H1 (cell line): ENCODE measurements around the gene NINJ2. TPM values are rescaled to one million over a fixed set of nuclear protein-coding genes. Genes with fewer than 3 reads are reported as not detected.

ENCODE experiments used
- CTCF ChIA-PET: fragments of 300-600 bp; sonication (Branson Sonifier 250); formaldehyde crosslinking; loops from one replicate; lab custom pipeline; 2021; ENCODE audit not compliant: partially characterized antibody; lab: Charles Lee
- POLR2A ChIA-PET: fragments of 300-600 bp; sonication (Branson Sonifier 250); formaldehyde crosslinking; loops from one replicate; lab custom pipeline; 2021; ENCODE audit warnings: inconsistent platforms; ENCODE audit not compliant: partially characterized antibody; lab: Charles Lee
- DNase-seq, 2 experiments: peaks; one replicate each; pipeline versions ENCODE4 v3.0.0 to v3.0.0-alpha.2; 2010 to 2022; ENCODE audit warnings: low spot score in 2 of 2, low read depth in 1 of 2, mixed read lengths in 1 of 2
- FAIRE-seq: peaks from 2 replicates; lab custom pipeline; 2011; peaks lifted over from hg19 to GRCh38; lab: Jason Lieb, UNC
- H2AFZ ChIP-seq: 2 replicates; pipeline ENCODE4 v1.8.1; 2012; ENCODE audit warnings: low read length, inconsistent platforms
- H2AK5ac ChIP-seq: 2 replicates; pipeline ENCODE4 v1.6.1; 2013; ENCODE audit warnings: low read depth, low read length
- H2BK120ac ChIP-seq: replicated peaks from 2 replicates; pipeline ENCODE3; 2013; ENCODE audit warnings: low read depth, low read length, inconsistent platforms
- H2BK12ac ChIP-seq: 2 replicates; pipeline ENCODE4 v1.6.1; 2013; ENCODE audit warnings: low read depth, low read length
- H2BK15ac ChIP-seq: 2 replicates; pipeline ENCODE4 v1.6.1; 2013; ENCODE audit warnings: low read length
- H2BK20ac ChIP-seq: 2 replicates; pipeline ENCODE4 v1.6.1; 2013; ENCODE audit warnings: low read length
- H2BK5ac ChIP-seq: 2 replicates; pipeline ENCODE4 v1.6.1; 2013; ENCODE audit warnings: low read depth, low read length
- H3K14ac ChIP-seq: 2 replicates; pipeline ENCODE4 v1.6.1; 2013; ENCODE audit warnings: inconsistent platforms; ENCODE audit not compliant: insufficient read length
- H3K18ac ChIP-seq: 2 replicates; pipeline ENCODE4 v1.6.1; 2013; ENCODE audit warnings: low read length; ENCODE audit errors: extremely low read depth
- H3K23ac ChIP-seq: 2 replicates; pipeline ENCODE4 v1.6.1; 2013; ENCODE audit warnings: inconsistent platforms; ENCODE audit not compliant: insufficient read length
- H3K23me2 ChIP-seq: 2 replicates; pipeline ENCODE4 v1.6.1; 2013; ENCODE audit warnings: low read depth, low read length
- H3K27ac ChIP-seq: 2 replicates; pipeline ENCODE4 v1.6.1; 2011; ENCODE audit warnings: low read depth, low read length, inconsistent platforms
- H3K27me3 ChIP-seq, 4 experiments: replicated peaks in 1 of 4; 1 replicate in 1 of 4; 2 replicates in 3 of 4; pipeline versions ENCODE4 v1.6.1 to v1.8.1; 2011 to 2013; ENCODE audit warnings: low read length in 3 of 4, mild to moderate bottlenecking in 3 of 4, inconsistent platforms in 2 of 4, mixed read lengths in 2 of 4, moderate library complexity in 1 of 4; ENCODE audit not compliant: control insufficient read depth in 3 of 4, insufficient read depth in 3 of 4; ENCODE audit errors: extremely low read depth in 1 of 4
- H3K36me3 ChIP-seq, 4 experiments: 2 replicates each; pipeline versions ENCODE4 v1.6.1 to v1.8.1; 2011 to 2013; ENCODE audit warnings: mild to moderate bottlenecking in 4 of 4, low read length in 3 of 4, moderate library complexity in 2 of 4, control low read depth in 1 of 4, inconsistent platforms in 1 of 4; ENCODE audit not compliant: insufficient read depth in 4 of 4, control insufficient read depth in 2 of 4
- H3K4ac ChIP-seq: replicated peaks from 2 replicates; pipeline ENCODE3; 2013; ENCODE audit warnings: low read length, low read depth, mixed read lengths, inconsistent platforms; ENCODE audit not compliant: insufficient read length
- H3K4me1 ChIP-seq, 4 experiments: replicated peaks in 1 of 4; 1 replicate in 1 of 4; 2 replicates in 3 of 4; pipeline versions ENCODE4 v1.6.1 to v1.8.1; 2011 to 2013; ENCODE audit warnings: low read length in 3 of 4, inconsistent platforms in 2 of 4, mixed read lengths in 1 of 4; ENCODE audit not compliant: insufficient read depth in 4 of 4, control insufficient read depth in 3 of 4
- H3K4me2 ChIP-seq, 2 experiments: 2 replicates each; pipeline versions ENCODE4 v1.6.1 to v1.8.1; 2011 to 2013; ENCODE audit warnings: low read depth in 2 of 2, low read length in 2 of 2, control low read depth in 1 of 2, inconsistent platforms in 1 of 2, mild to moderate bottlenecking in 1 of 2; ENCODE audit not compliant: insufficient read depth in 1 of 2
- H3K4me3 ChIP-seq, 4 experiments: fragments of 200-600, 300-600 bp in 1 of 4; sonication (generic), shearing (Covaris generic), sonication (Bioruptor Twin) in 1 of 4; 2 replicates each; pipeline versions ENCODE4 v1.5.1 to v1.8.1; 2011 to 2016; ENCODE audit warnings: low read length in 4 of 4, low read depth in 3 of 4, control low read depth in 2 of 4, inconsistent platforms in 2 of 4, mild to moderate bottlenecking in 2 of 4, mixed read lengths in 1 of 4, moderate library complexity in 1 of 4; ENCODE audit not compliant: insufficient read depth in 2 of 4; ENCODE audit errors: extremely low read depth in 1 of 4
- H3K56ac ChIP-seq: replicated peaks from 2 replicates; pipeline ENCODE3; 2013; ENCODE audit warnings: low read depth, mild to moderate bottlenecking, mixed read lengths, low read length, inconsistent platforms; ENCODE audit not compliant: insufficient read length
- H3K79me1 ChIP-seq: 2 replicates; pipeline ENCODE4 v1.6.1; 2013; ENCODE audit warnings: low read depth, low read length, control low read depth
- H3K79me2 ChIP-seq, 2 experiments: 2 replicates each; pipeline versions ENCODE4 v1.6.1 to v1.8.1; 2012 to 2013; ENCODE audit warnings: low read length in 2 of 2, mild to moderate bottlenecking in 2 of 2, inconsistent platforms in 1 of 2; ENCODE audit not compliant: insufficient read depth in 2 of 2, control insufficient read depth in 1 of 2
- H3K9ac ChIP-seq, 4 experiments: replicated peaks in 1 of 4; 1 replicate in 1 of 4; 2 replicates in 3 of 4; pipeline versions ENCODE4 v1.6.1 to v1.8.1; 2011 to 2013; ENCODE audit warnings: low read depth in 3 of 4, low read length in 3 of 4, control low read depth in 2 of 4, mild to moderate bottlenecking in 2 of 4, moderate library complexity in 2 of 4, inconsistent platforms in 1 of 4; ENCODE audit errors: extremely low read depth in 1 of 4
- H3K9me3 ChIP-seq, 2 experiments: 2 replicates each; pipeline versions ENCODE4 v1.6.1 to v1.8.1; 2012 to 2013; ENCODE audit warnings: mild to moderate bottlenecking in 2 of 2, moderate library complexity in 2 of 2, control low read depth in 1 of 2, inconsistent platforms in 1 of 2, low read depth in 1 of 2, low read length in 1 of 2, mixed read lengths in 1 of 2; ENCODE audit not compliant: insufficient read depth in 2 of 2
- H4K20me1 ChIP-seq, 2 experiments: replicated peaks in 1 of 2; 2 replicates each; pipeline versions ENCODE3 to v1.8.1; 2011 to 2013; ENCODE audit warnings: inconsistent platforms in 2 of 2, low read length in 2 of 2, mild to moderate bottlenecking in 1 of 2; ENCODE audit not compliant: insufficient read depth in 2 of 2, control insufficient read depth in 1 of 2
- H4K5ac ChIP-seq: 2 replicates; pipeline ENCODE4 v1.6.1; 2013; ENCODE audit warnings: low read length, low read depth, mixed read lengths, inconsistent platforms; ENCODE audit not compliant: insufficient read length
- H4K8ac ChIP-seq: 2 replicates; pipeline ENCODE4 v1.8.0; 2013; ENCODE audit warnings: mild to moderate bottlenecking, moderate library complexity, low read length, inconsistent platforms; ENCODE audit not compliant: insufficient read depth; ENCODE audit errors: extremely low read depth
- H4K91ac ChIP-seq: replicated peaks from 2 replicates; pipeline ENCODE3; 2013; ENCODE audit warnings: low read length, mixed read lengths, inconsistent platforms; ENCODE audit not compliant: insufficient read length
- CTCF ChIP-seq, 3 experiments: IDR thresholded peaks; 1 replicate in 2 of 3; 2 replicates in 1 of 3; pipeline versions ENCODE4 v1.5.1 to v1.6.1; 2011; ENCODE audit warnings: low read length in 3 of 3, mild to moderate bottlenecking in 3 of 3, inconsistent platforms in 2 of 3, low read depth in 1 of 3, moderate library complexity in 1 of 3; ENCODE audit not compliant: insufficient read depth in 1 of 3; ENCODE audit errors: control extremely low read depth in 1 of 3
- POU5F1 ChIP-seq: IDR thresholded peaks from 2 replicates; pipeline ENCODE4 v1.6.1; 2011; ENCODE audit warnings: low read depth, mild to moderate bottlenecking, low read length, moderate library complexity
- RAD21 ChIP-seq, 2 experiments: IDR thresholded peaks in 1 of 2; conservative IDR thresholded peaks in 1 of 2; 2 replicates each; pipeline ENCODE4 v1.6.1; 2011; ENCODE audit warnings: low read depth in 2 of 2, low read length in 2 of 2, improper control_type of control experiment in 1 of 2, inconsistent platforms in 1 of 2, mild to moderate bottlenecking in 1 of 2, moderate library complexity in 1 of 2
- WGBS, 2 experiments: shearing (Covaris generic) in 1 of 2; methylation state at CpG; one replicate each; pipeline versions ENCODE4 v1.1.6 to v1.1.7; 2013 to 2015; ENCODE audit warnings: low lambda C conversion rate in 2 of 2, mixed read lengths in 2 of 2, inconsistent platforms in 1 of 2, low coverage in 1 of 2, missing lambda C conversion rate in 1 of 2; ENCODE audit not compliant: insufficient replicate concordance in 2 of 2, insufficient coverage in 1 of 2, insufficient read length in 1 of 2; ENCODE audit errors: extremely low coverage in 1 of 2, missing lambda C conversion rate in 1 of 2; 5-methylcytosine and 5-hydroxymethylcytosine counted together
- polyA plus RNA-seq, 7 experiments: library from polyadenylated mRNA; depleted of rRNA in 3 of 7; stranded (reverse) in 5 of 7; unstranded in 2 of 7; fragments of >200 nt in 5 of 7; fragments of 200-250 nt in 2 of 7; gene quantifications; 1 replicate in 5 of 7; 2 replicates in 1 of 7; 4 replicates in 1 of 7; pipeline versions ENCODE4 v1.2.1 to v1.2.3, GENCODE V29; 2011 to 2013; ENCODE audit warnings: missing spikeins in 2 of 7, mixed read lengths in 2 of 7
- total RNA-seq: library from RNA; stranded (reverse); fragmentation: NEBNext Ultra II Directional; extraction: Animal tissue kit (Norgen Biotek cat#: 25700); gene quantifications from 2 replicates; pipeline ENCODE4 v1.2.1, GENCODE V29; 2021

NINJ2 gene
- total and polyA plus RNA-seq, 2 of the 8 experiments (the other 6 are each of a cell fraction or from before 2014, with no cell fraction given), result 1.4 TPM; not detected in 1

- DNase-seq (no peak), FAIRE-seq (peak; percentile 19)
- Histone ChIP-seq H2BK120ac (no peak overlapping the region), H3K18ac (no peak overlapping the region), H3K14ac (no peak overlapping the region), H2BK5ac (no peak overlapping the region), H3K9me3 (peaks cover 0 to 3% of the 10 kb centered on the region in 2 experiments; a peak in 1 of 4 replicates), H4K8ac (no peak overlapping the region), H2AFZ (no peak overlapping the region), H3K23me2 (peaks cover 2% of the 10 kb centered on the region; the same call in 1 of the 2 replicates), H2BK15ac (0 out of 2 replicates have a peak overlapping the region, but pooled peaks have one; percentile 63), H3K79me2 (no peaks in the 10 kb centered on the region), H4K91ac (no peak overlapping the region), H3K4me3 (no peak overlapping the region), H4K5ac (no peak overlapping the region), H3K23ac (no peak overlapping the region), H3K27ac (no peak overlapping the region), H4K20me1 (no peaks in the 10 kb centered on the region), H3K79me1 (no peaks in the 10 kb centered on the region), H3K4ac (no peak overlapping the region), H3K4me1 (peaks cover 0 to 2% (median under 1%) of the 10 kb centered on the region in 4 experiments; a peak in 3 of 7 replicates), H2BK12ac (no peak overlapping the region), H3K9ac (no peak overlapping the region), H3K27me3 (no peaks in the 10 kb centered on the region; a peak in 1 of 7 replicates), H3K56ac (no peak overlapping the region), H2AK5ac (no peak overlapping the region), H3K4me2 (no peak overlapping the region), H2BK20ac (0 out of 2 replicates have a peak overlapping the region, but pooled peaks have one; percentile 66), H3K36me3 (no peaks in the 10 kb centered on the region)
- TF ChIP-seq RAD21 (IDR thresholded peaks at IDR 0.05 in 1 of 2, conservative IDR thresholded peaks at IDR 0.05 in 1 of 2; ENCODE audit: low read depth in 2 of 2, low read length in 2 of 2) (peak in 1 of 2 experiments; percentile 51; a peak in 2 of 4 replicates), CTCF (IDR thresholded peaks at IDR 0.05; ENCODE audit: control extremely low read depth in 1 of 3, insufficient read depth in 1 of 3, low read depth in 1 of 3, low read length in 3 of 3) (peak; percentile 13 to 21 (median 21); a peak in 3 of 4 replicates), POU5F1 (no peak)
- 77% methylated on average over 4 of the region's 4 CpGs; no CpG with 5 or more reads in 1 of the 2 experiments for WGBS, 2 experiments
- ChIA-PET POLR2A (no interaction called here), CTCF (interaction anchor here (0.6 to 2.0 kb wide), 7 partner anchors 10 to 197 kb away, joined by 3 to 9 read pairs (median 3); no protein-coding TSS in a partner anchor)
Observed at GRCh38 chr12:700016-700415, 36.8 kb upstream of the NINJ2 start.
